ENCODE data around the gene PRPS1. TPM values are rescaled to one million over a fixed set of nuclear protein-coding genes. Genes with fewer than 3 reads are reported as not detected.

PRPS1 gene
- total RNA-seq, 1 experiment from 2014 or later: 90.5 TPM

DNA sequence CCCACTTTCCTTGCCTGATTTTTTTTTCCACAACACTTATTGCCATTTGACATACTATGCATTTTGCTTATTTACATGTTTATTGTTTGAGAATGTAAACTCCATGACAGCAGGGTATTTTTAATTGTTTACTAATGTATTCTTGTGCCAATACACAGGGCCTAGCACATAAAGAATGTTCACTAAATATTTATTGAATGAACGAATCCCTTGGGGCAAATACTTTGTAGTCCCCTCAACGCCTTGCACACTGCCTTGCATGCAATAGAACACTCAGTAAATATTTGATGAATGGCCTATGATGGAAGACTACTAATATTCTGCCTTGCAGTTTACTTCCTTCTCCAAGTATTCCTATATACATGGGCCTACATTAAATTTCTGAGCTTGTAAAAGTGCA is 1.4 kb upstream of the PRPS1 start:
- Mint-ChIP-seq H3K27ac (no peak overlapping the region), H3K4me1 (peaks cover 16 to 17% of the 10 kb centered on the region in 2 experiments), H3K4me3 (no peak overlapping the region; a peak in 1 of 5 replicates), H3K9me3 (peaks cover 8 to 51% of the 10 kb centered on the region in 2 experiments), H3K36me3 (ENCODE audit: insufficient read depth in 1 of 3, low read depth in 3 of 3) (peaks cover 4 to 7% (median 5%) of the 10 kb centered on the region in 3 experiments; a peak in 5 of 7 replicates), H3K27me3 (ENCODE audit: low read depth) (peaks cover 1% of the 10 kb centered on the region; the same call in 1 of the 2 replicates)
- no peak overlapping the region for H3K23ac ChIP-seq (ENCODE audit: insufficient read length, low read depth, low read length)
- no peak overlapping the region for H4K8ac ChIP-seq (replicated peaks; ENCODE audit: insufficient read length, low read depth, low read length)
- H2AK5ac ChIP-seq (ENCODE audit: insufficient read length, low read length): no peak overlapping the region
- H4K20me1 ChIP-seq (ENCODE audit: control insufficient read depth, insufficient read depth, insufficient read length): no peaks in the 10 kb centered on the region
- DNase-seq: no peak
- no peak overlapping the region for H3K4me2 ChIP-seq (ENCODE audit: insufficient read depth, insufficient read length, low read length)
- H3K18ac ChIP-seq (ENCODE audit: insufficient read length, low read depth, low read length): no peak overlapping the region
- no peak overlapping the region for H2BK12ac ChIP-seq (ENCODE audit: insufficient read length, low read depth, low read length)
- no peak overlapping the region for H3K14ac ChIP-seq (ENCODE audit: insufficient read depth, low read length)
- H2BK120ac ChIP-seq (ENCODE audit: low read depth, low read length, poor library complexity, severe bottlenecking): no peak overlapping the region
- no peak overlapping the region for H4K5ac ChIP-seq (ENCODE audit: insufficient read length, low read depth, low read length)
- no peak overlapping the region for H2BK20ac ChIP-seq (ENCODE audit: low read depth, low read length, poor library complexity, severe bottlenecking)
- H3K23me2 ChIP-seq (ENCODE audit: insufficient read length, low read depth, low read length, poor library complexity, severe bottlenecking): peaks cover 5% of the 10 kb centered on the region
- H4K91ac ChIP-seq (ENCODE audit: insufficient read length, low read depth, low read length): no peak overlapping the region
- H3K9me3 ChIP-seq (ENCODE audit: control insufficient read depth, low read depth, low read length): no peaks in the 10 kb centered on the region
- WGBS (ENCODE audit: extremely low coverage, insufficient read length, low lambda C conversion rate): no CpG with 5 or more reads among the region's 2 CpGs
- no peak overlapping the region for H2BK15ac ChIP-seq (ENCODE audit: low read depth, low read length)
- H2AFZ ChIP-seq (ENCODE audit: low read length): no peak overlapping the region
- H3K4me1 ChIP-seq (ENCODE audit: insufficient read depth, low read length): no peaks in the 10 kb centered on the region; the same call in 1 of the 2 replicates
- H3T11ph ChIP-seq (ENCODE audit: low read length): no peak overlapping the region
- no peaks in the 10 kb centered on the region for H3K27me3 ChIP-seq (ENCODE audit: insufficient read depth, low read length)
- H3K4ac ChIP-seq (ENCODE audit: low read depth, low read length): no peak overlapping the region
- H3K27ac ChIP-seq (ENCODE audit: insufficient read length, low read depth, low read length): no peak overlapping the region
- no peaks in the 10 kb centered on the region for H3K79me1 ChIP-seq (ENCODE audit: insufficient read depth, low read depth, low read length, poor library complexity, severe bottlenecking)
- H3K79me2 ChIP-seq (ENCODE audit: insufficient read depth, low read length): peaks cover 28% of the 10 kb centered on the region; the same call in 1 of the 2 replicates
- H3K56ac ChIP-seq (ENCODE audit: insufficient read length, low read depth, low read length): no peak overlapping the region
- TF ChIP-seq, protein P1, sequence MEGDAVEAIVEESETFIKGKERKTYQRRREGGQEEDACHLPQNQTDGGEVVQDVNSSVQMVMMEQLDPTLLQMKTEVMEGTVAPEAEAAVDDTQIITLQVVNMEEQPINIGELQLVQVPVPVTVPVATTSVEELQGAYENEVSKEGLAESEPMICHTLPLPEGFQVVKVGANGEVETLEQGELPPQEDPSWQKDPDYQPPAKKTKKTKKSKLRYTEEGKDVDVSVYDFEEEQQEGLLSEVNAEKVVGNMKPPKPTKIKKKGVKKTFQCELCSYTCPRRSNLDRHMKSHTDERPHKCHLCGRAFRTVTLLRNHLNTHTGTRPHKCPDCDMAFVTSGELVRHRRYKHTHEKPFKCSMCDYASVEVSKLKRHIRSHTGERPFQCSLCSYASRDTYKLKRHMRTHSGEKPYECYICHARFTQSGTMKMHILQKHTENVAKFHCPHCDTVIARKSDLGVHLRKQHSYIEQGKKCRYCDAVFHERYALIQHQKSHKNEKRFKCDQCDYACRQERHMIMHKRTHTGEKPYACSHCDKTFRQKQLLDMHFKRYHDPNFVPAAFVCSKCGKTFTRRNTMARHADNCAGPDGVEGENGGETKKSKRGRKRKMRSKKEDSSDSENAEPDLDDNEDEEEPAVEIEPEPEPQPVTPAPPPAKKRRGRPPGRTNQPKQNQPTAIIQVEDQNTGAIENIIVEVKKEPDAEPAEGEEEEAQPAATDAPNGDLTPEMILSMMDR (conservative IDR thresholded peaks at IDR 0.05): no peak
- no peak overlapping the region for H3K9ac ChIP-seq (ENCODE audit: extremely low read depth, insufficient read length, low read length)
- no peak overlapping the region for H2BK5ac ChIP-seq (ENCODE audit: insufficient read length, low read length)

Data from H9 (cell line).